Measurements from ENCODE around the gene DCDC2C. TPM values are rescaled to one million over a fixed set of nuclear protein-coding genes. Genes with fewer than 3 reads are reported as not detected.

DCDC2C gene
- total RNA-seq, 2 donors from 2014 or later, result not detected

GRCh38 chr2:3703757-3704355, 481 bp downstream of the DCDC2C start:
- no peak for ATAC-seq
- intact Hi-C loops (cut with DNase I, micrococcal nuclease), result no loop called here
- DNase-seq, result no peak

GRCh38 chr2:3704692-3705091, 1.3 kb downstream of the DCDC2C start:
- ATAC-seq, result no peak
- intact Hi-C loops (cut with DNase I, micrococcal nuclease), result no loop called here
- no peak for DNase-seq

GRCh38 chr2:3705782-3706181, 2.4 kb downstream of the DCDC2C start:
- DNase-seq, result no peak
- intact Hi-C loops (cut with DNase I, micrococcal nuclease), result no loop called here
- ATAC-seq, result no peak

DNA sequence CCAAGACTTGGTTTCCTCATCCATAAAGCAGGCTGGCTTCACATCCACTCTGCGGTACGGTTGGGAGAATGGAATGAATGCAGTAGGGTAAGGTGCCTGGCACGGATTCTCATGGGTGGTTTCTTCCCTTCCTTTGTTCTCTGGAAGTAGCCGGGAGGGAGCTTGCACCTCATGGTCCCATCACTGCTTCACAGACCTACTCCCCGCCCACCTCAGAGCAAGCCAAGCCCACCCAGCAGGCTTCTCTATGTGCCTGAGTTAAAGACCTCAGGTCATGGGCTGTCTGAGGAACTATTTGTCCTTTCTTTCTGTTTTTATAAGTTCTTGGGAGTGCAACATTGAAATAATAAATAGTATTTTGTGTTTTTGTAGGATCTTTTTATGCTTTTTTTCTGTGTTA, 3.5 kb downstream of the DCDC2C start:
- intact Hi-C loops (cut with DNase I, micrococcal nuclease), result no loop called here
- DNase-seq (no peak), ATAC-seq (no peak)

- intact Hi-C loops (cut with DNase I, micrococcal nuclease), result no loop called here
Measured at GRCh38 chr2:3708576-3708975, 5.2 kb downstream of the DCDC2C start.

DNA sequence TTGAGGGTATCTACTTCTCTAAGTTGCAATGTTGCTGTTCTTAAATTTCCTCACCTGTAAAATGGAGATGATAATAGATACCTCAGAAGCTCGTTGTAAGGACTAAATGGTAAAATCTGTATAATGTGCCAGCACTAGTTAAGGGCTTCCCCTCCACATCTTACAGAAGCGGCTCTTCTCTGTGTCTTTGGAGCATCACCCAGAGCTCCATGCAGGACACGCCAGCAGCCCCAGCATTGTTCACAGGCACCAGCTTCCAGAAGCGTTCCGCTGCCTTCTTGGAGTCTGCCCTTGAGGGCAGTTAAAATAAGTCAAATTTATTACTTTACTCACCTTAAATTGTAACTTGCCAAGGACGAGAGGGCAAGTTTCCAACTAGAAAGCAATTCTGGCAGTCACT, 5.8 kb downstream of the DCDC2C start:
- intact Hi-C loops (cut with DNase I, micrococcal nuclease), result no loop called here
- DNase-seq (no peak), ATAC-seq (no peak)

More at GRCh38 chr2:3708576-3708975, 5.2 kb downstream of the DCDC2C start:
- DNase-seq (no peak), ATAC-seq (no peak)

DNA sequence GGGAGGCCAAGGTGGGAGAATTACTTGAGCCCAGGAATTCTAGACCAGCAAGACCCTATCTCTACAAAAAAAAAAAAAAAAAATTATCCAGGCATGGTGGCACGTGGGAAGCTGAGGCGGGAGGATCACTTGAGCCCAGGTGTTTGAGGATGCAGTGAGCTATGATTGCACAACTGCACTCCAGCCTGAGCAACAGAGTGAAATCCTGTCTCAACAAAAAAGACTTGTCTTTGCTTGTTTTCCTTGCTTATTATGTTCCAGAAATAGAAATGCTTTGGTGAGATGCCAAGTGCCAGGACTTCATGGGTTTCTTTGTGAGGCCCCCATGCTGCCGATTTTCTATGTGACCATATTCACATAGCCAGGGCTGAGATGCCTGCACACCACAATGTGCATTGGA, 9.0 kb downstream of the DCDC2C start:
- no peak for DNase-seq
- ATAC-seq, result no peak
- intact Hi-C loops (cut with DNase I, micrococcal nuclease), result no loop called here

GRCh38 chr2:3712831-3713503, 9.6 kb downstream of the DCDC2C start:
- DNase-seq, result no peak
- ATAC-seq, result no peak
- intact Hi-C loops (cut with DNase I, micrococcal nuclease), result no loop called here

GRCh38 chr2:3718679-3719078, 15.3 kb downstream of the DCDC2C start:
- DNase-seq (no peak), ATAC-seq (no peak)
- intact Hi-C loops (cut with DNase I, micrococcal nuclease), result no loop called here

DNA sequence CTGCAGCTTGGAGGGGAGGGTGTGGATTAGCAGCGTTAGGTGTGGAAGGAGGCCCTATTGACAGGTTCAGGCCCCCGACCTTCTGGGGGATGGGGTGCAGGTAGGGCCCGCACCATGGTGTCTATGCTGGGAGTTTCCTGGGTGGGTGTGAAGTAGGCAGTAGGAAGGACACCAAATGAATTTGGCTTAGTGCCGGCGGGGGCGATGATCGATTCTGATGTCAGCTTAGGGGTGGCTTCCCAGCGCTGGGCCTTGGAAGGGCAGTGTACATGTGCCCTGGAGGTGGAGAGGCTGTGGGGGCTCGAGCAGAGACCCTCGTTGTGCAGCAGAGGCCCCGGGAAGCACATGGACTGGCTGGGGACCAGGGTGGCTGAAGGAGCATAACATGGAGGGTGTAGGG, 21.6 kb downstream of the DCDC2C start:
- DNase-seq (no peak), ATAC-seq (no peak)
- intact Hi-C loops (cut with DNase I, micrococcal nuclease), result no loop called here

DNA sequence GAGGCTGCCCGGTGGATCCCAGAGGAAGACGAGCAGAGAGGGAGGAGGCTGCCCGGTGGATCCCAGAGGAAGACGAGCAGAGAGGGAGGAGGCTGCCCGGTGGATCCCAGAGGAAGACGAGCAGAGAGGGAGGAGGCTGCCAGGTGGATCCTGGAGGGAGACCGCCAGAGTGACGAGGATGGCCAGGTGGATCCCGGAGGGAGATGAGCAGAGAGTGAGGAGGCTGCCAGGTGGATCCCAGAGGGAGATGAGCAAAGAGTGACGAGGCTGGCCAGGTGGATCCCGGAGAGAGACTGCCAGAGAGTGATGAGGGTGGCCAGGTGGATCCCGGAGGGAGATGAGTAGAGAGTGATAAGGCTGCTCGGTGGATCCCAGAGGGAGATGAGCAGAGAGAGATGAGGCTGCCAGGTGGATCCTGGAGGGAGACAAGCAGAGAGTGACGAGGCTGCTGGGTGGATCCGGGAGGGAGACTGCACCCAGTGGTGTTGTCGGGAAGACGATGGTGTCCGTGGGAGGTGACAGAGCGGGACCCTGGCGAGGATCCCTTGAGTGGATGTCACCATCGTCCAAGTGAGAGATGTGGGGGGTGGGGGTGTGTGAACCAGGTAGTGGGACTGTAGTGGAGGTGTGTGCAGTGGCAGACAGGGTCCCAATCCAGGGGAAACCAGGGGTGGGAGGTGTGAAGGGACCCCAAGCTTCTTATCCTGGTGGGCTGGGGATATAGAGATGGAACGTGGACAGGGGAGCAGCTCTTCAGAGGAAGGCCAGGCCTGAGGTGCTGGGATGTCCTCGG, 22.3 kb downstream of the DCDC2C start:
- ATAC-seq (no peak), DNase-seq (no peak)
- intact Hi-C loops (cut with DNase I, micrococcal nuclease), result no loop called here

- ATAC-seq, result no peak
- no peak for DNase-seq
- intact Hi-C loops (cut with DNase I, micrococcal nuclease), result no loop called here
Measured at GRCh38 chr2:3726511-3726910, 23.1 kb downstream of the DCDC2C start.

DNA sequence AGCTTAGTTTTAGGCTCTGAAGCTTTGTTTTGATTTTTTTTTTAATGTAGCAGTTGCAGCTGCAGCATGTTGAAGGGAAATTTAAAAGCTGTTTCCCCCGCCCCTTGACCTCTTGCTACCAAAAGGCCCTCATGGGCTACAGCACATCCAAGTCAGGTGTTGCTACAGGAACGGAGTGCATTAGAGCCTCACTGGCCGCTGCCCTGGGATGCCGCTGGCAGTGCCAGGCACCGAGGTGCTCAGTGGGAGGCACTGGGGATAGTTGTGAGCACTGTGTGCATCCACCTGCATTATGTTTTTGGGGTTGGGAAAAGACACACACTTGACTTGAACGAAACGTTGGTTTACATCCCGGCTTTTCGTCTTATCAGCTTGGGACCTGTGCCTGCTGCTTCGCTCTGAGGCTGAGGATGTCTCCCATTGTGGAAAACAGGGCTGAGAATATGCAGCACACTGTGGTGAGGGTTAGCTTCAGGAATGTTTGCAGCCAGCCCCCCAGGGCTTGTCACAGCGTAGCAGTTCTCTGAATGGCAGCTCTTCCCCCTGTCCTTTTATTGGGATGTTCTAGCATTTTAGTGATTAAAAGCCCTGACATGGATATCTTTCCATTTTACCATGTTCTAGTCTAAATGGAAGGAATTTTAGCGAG, 24.1 kb downstream of the DCDC2C start:
- intact Hi-C loops (cut with DNase I, micrococcal nuclease), result no loop called here
- ATAC-seq (no peak), DNase-seq (no peak)

DNA sequence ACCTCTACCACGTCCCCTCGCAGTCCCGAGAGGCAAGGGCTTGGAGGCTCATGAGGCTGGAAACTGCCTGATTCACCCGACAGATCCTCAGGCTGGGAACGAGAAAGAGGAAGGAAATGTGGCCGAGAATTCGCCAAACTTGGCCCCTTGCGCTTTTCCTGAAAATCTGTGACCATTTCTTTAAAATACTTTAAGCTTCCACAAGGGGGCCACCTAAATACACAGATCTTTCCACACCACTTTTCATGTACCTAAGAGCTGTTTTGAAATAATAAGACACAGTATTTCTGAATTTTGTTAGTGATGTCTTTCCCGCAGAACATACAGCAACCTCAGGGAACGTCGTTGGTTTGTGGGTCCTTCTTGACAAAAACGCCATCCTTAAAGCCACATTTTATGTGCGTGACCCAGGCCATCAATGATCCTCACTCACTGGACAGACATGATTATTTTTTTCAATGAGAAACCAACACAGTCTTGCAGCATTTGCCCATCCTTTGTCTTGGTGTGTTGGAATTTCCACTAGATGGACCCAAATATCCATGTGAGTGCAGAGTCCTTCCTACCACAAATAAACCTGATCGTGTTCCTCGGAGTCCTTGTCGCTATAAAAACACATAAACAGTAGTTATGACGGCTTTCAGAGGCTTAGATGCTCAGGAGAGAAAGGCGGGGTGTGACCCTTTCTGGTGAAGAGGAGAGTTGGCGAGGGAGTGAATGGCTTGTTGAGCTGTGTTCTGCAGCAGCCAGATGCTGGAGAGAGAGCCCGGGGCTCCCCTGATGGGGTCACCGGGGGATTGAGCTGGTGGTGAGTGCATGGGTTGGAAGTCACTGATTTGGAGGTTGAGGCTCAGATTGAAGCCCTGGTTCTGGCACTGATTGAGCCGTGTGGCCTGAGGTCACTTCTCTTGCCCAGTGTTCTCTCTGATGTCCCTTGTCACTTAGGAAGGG, 25.0 kb downstream of the DCDC2C start:
- ATAC-seq (no peak), DNase-seq (no peak)
- intact Hi-C loops (cut with DNase I, micrococcal nuclease), result no loop called here

- DNase-seq, result no peak
- ATAC-seq, result no peak
- intact Hi-C loops (cut with DNase I, micrococcal nuclease), result no loop called here
Measured at GRCh38 chr2:3729055-3729448, 25.7 kb downstream of the DCDC2C start.

DNA sequence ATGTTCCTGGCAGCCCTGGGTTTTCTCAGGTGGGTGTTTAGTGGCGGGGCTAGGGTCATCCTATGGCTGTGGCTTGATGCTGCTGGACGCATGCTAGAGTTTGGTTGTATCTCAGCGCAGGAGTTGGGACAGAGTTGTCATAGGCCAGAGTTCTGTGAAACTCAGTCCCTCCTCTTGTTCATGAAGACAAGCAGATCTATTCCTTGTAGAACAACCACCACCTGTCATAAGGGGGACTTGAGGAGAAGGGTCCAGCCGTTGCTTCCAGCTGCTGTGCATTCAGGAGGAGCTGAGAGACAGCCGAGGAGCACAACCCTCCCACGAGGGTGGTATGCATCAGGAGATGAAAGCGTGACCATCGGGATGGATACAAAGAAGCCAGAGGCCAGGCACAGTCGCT, 26.4 kb downstream of the DCDC2C start:
- intact Hi-C loops (cut with DNase I, micrococcal nuclease), result no loop called here
- DNase-seq (no peak), ATAC-seq (no peak)

DNA sequence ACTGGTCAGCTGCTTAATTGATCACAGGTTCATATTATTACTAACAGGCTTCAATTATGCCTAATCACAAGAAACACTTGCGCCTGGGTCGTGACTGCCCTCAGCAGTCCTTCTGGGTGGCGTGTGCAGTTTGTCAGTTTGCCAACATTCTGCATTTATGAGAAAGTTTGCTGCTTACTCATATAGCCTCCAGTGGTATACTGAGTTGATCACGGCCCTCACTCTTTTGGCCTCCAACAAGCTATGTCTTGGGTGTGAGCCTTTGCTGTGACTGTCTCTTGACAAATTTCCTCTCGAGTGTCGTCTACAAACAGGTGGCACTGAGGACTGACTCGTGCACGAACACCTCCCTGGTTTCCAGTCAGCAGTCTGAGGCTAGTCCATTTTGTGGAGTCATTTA, 27.3 kb downstream of the DCDC2C start:
- DNase-seq, result no peak
- no peak for ATAC-seq
- intact Hi-C loops (cut with DNase I, micrococcal nuclease), result no loop called here

DNA sequence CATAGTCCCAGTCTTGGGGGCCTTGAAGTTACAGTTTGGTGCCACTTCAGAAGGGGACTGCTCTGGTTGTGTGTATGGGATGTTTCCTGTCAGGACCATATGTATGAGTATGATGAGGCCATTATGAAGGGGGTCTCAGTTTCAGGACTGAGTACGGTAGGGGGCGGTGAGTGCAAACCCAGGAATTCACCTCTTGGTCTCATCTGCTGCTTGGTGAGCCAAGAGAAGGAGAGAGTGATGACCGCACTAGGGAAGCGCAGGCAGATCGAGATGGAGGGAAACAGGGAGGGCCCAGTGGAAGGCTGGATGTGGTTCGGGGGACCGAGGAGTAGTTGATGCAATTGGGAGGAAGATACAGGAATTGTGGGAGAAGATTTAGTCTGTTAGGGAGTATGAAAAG, 28.5 kb downstream of the DCDC2C start:
- no peak for ATAC-seq
- DNase-seq, result no peak
- intact Hi-C loops (cut with DNase I, micrococcal nuclease), result no loop called here

- ATAC-seq (no peak), DNase-seq (no peak)
- intact Hi-C loops (cut with DNase I, micrococcal nuclease), result no loop called here
Measured at GRCh38 chr2:3736112-3736511, 32.7 kb downstream of the DCDC2C start.

All from left colon (tissue), 2 donors.